Measurements from ENCODE around the gene GLIS1.

The GLIS1 gene

DNA sequence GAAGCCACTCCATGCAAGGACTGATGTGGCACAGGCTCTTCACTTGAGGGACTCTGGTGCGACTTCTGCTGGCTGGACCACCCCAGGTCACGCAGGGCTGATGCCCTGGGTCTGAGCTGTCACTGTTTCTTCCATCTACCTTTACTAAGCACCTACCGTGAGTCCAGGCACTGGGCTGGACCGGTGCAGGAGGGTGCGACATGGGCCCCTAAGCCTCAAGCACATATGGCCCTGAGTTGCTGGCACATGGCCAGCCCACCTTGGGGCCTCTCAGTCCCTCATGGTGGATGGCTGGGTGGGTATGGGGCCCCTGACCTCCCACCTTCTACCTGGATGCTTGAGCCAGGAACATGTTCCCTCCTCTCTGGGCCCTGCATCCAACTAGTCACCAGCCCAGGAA is 203.7 kb downstream of the GLIS1 start:
- DNase-seq (ENCODE audit: low read depth in 2 of 2) = no peak

DNA sequence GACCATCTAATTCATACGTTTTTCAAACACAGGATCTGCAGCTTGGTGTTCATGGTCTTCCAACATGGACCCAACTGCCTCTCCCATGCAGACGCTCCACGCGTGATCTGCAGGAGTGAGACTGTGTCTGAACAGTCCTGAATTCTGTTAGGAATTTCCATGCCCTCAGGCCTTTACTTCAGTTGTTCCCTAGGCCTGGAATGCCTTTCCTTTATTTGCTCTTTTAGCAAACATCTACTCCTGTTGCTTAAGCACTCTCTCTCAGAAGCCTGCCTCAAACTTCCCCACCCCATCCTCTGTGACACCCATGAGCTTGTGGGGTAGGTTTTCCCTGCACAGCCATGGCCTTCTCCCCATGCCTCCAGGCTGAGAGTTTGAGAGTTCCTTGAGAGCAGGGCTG is 206.1 kb downstream of the GLIS1 start:
- DNase-seq (ENCODE audit: low read depth in 2 of 2) = no peak

DNA sequence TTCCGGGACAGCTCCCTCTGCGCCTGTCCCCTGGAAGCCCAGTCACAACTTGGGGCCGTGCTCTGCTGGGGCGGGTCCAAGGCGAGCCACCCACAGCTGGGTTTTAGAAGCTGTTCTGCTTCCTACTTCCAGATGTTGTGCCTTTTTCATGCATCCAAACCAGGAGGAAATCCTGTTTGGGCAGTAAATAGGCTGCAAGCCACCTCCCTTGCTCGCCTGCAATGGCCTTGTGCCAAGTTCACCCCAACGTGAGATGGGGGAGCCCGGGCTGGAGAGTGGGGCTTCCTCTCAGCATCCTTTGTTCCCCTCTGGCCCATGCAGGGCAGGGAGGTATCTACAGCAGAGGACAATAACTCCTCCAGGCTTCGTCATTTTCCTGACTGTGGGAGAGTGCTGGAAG is 206.6 kb downstream of the GLIS1 start:
- no peak for DNase-seq (ENCODE audit: low read depth in 2 of 2)

DNA sequence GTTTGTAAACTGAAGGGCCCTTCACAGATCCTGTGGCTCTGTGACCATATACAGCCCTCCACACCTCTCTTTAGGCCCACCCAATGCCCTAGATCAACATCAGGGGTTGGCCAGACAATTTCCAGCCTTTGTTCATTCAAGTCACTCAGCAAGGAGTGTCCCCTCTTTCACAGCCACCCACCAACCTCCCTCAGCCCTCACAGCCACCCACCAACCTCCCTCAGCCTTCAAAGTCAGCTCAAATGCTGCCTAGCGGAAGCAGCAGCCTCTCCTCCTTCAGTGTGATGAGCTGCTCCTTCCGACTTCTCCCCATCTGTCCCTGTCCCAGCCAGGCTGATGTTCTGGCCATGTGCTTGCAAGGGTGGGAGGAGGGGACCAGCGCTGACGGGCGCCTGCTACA is 208.4 kb downstream of the GLIS1 start:
- no peak for DNase-seq (ENCODE audit: low read depth in 2 of 2)

DNA sequence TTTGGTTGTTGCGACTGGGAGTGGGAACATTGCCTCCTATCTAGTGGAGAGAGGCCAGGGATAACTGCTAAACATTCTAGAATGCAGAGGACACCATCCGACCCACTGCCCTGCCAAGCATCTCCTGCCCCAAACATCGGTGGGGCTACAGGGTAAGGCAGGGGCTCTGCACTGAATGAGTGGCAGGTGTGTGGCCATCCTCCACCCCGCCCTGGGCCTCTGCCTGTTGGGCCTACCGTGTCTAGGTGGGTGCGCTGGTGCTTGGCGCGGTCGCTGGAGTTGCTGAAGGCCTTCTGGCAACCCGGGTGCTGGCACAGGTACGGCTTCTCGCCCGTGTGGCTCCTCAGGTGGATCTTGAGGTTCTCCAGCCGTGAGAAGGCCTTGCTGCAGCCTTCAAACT is 209.4 kb downstream of the GLIS1 start:
- DNase-seq (ENCODE audit: low read depth in 2 of 2) = no peak

DNA sequence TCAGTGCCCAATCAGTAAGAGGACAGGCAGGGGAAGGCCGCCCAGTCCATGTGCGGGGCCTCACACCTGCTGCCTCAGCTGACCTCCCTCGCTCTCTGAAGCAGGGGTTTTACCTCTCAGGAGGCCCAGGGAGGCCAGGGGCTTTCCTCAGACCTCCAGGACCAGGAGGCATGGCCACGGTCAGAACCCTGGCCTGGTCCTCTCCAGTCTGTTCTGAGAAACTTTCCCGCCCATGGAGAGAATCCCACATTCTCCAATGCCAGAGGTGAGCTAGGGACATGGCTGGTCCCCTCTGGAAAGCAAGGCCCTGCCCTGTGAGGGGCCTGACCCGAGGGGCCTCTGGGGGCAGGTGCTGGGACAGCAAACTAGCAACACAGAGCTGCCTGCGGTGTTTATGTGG is 211.6 kb downstream of the GLIS1 start:
- DNase-seq (ENCODE audit: low read depth in 2 of 2) = no peak

DNA sequence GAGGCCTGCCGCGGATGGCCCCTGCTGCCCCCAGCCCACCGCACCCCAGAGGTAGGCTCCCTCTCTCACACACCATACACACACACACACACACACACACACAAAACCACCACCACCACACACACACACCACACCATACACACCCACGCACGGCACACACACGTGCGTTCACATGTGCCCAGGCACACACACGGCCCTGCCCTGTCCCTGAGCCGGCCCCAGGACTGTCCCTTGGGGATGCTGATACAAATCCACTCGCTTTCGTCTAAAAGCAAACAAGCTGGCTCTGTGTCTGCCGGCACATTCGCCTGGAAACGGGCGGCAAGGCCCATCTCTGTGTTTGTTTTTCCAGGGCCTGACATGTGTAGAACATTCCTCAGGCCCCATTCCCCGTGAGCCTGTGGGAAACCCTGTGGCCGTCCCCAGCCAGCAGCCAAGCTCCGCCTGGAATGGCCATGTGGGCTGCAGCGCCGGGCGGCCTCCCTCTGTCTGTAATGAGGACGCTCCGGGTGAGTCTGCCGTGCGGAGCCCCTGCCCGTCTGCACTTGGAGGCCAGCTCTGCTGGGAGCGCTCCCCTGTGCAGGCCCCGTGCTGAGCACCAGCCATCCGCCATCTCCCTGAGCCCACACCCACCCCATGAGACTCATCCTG is 212.4 kb downstream of the GLIS1 start:
- no peak for DNase-seq (ENCODE audit: low read depth in 2 of 2)

DNA sequence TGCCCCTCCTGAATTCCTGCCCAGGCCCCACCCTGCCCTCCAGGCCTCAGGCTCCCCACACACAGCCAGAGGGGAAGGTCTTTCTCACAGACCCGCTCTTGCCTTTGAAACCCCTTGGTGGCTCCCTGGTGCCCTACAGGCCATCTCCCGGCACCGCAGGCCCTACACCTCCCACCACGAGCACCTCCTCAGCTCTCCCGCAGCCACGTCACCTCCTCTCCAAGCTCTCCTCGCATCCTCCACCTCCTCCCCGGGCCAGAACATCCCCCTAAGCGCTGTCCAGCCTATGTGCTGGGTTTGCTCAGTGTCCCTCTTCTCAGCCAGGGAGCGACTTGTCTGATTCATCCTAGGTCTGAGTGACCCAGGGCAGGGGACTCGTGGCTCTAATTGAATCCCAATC is 213.4 kb downstream of the GLIS1 start:
- no peak for DNase-seq (ENCODE audit: low read depth in 2 of 2)

DNA sequence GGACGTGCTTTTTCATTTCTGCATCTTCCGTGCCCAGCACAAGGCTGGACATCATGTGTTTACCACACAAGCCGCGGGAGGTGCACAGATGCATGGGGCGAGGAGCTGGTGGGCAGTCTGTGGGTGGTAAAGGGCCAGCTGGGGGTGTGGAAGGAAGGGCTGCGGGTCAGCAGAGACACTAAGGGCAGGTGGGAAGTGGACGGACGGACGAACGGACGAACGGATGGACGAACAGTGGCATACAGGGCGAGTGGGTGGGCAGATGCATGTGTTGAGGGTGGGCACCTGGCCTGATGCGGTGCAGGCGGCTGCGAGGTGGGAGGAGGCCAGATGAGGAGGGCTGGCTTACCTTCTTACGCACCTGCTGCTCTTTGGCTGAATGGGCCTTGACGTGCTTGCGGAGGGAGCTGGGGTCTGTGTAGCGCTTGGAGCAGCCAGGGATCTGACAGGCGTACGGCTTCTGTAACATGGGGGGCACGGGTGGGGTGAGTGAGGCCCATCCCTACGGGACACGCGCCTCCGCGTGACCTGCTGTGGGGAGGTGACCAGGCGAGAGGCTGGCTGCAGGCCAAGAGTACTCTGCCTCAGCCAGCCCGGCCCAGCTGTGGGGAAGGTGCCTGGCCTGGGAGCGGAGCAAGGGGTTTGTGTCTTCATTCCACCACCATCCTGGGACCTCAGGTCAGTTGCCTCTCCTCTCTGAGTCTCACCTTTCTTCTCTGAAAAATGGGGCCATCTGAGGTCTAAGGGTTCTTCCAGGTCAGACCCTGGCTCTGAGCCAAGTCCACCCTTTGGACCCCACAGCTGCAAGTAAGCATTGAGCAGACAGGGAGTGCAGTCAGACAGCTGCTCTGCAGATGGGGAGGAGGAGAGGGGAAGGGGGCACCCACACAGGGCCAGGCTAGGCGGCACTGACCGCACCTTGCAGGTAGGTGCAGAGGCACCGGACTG is 214.3 kb downstream of the GLIS1 start:
- no peak for DNase-seq (ENCODE audit: low read depth in 2 of 2)

DNA sequence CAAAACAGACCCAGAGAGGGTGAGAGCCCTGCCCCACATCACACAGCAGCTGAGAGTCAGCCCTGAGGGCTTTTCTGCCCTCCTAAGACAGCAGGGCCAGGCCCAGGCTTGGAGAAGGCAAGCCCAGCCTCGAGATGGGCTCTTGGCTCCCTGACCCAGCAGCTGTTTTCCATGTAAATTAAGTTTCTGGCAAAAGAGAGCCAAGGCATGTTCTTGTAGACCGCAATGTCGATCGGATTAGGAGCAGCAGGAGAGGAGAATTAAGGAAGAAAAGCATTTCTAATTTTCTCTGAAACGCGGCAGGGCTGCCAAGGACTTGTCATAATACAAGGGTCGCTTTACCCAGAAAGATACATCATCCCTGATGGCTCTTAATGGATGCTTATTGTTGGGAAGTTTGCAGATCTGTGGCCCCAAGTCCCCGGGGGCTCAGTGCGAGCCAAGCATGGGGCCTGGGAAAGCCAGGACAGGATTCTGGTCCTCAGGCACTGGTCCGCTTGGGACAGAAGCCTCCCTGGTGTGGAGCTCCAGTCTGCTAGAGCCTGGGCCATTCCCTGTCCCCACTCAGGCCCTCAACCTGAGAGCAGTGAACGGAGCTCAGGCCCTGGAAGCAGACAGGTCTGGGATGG is 216.9 kb downstream of the GLIS1 start:
- no peak for DNase-seq (ENCODE audit: low read depth in 2 of 2)

DNA sequence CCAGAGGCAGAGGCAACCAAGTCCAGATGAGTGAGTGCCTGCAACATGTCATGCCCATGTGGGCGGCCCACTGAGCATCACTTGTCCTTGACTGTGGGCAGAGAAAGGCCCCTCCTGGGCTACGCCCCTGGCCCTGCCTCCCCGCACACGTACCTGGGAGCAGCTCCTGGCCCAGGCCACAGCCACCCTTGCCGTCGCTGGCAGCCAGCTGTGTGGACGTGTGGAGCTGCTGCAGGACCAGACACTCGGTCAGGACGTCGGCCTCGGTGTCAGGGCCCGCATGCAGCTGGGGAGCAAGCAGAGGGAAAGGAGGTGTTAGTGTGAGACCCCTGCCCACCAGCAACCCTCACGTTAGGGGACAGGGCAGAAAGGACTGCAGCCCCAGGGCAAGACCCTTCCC is 218.5 kb downstream of the GLIS1 start:
- no peak for DNase-seq (ENCODE audit: low read depth in 2 of 2)

DNA sequence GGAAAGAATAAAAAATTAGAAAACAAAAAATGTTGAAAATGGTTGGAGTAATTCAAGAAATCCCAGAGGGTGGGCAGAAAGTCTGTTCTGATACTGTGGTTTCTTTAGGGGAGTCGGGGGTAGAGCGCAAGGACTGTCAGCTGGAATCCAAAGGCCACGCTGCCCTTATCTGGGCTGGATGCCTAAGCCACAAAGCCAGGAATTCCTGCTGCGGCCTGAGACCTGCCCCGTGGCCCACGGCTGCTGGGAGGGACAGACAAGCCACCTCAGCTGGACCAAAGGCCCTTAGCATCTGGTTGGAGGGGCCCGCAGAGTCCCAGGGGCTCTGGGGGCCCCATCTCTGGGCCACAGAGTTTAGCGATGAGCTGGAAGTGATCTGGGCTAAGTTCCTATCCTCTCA is 219.5 kb downstream of the GLIS1 start:
- DNase-seq (ENCODE audit: low read depth in 2 of 2) = no peak

DNA sequence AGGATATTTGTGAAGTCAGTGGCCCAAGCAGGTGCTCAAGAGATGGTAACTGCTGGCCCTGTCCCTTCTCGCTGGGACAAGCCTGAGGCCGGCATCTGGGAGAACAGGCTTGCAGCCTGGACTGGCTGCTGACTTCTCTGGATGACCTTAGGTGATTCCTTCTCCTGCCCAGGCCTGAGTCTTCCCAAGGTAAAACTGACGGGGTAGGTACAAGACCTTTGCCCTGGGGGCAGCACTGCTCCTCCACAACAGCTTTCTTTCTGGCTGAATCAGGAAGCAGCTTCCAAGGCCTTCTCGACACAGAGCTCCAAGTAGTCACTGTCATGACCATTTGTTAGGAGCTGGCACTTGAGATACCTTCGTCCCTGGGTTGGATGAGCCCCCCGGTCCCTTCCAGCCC is 220.2 kb downstream of the GLIS1 start:
- DNase-seq (ENCODE audit: low read depth in 2 of 2) = no peak

DNA sequence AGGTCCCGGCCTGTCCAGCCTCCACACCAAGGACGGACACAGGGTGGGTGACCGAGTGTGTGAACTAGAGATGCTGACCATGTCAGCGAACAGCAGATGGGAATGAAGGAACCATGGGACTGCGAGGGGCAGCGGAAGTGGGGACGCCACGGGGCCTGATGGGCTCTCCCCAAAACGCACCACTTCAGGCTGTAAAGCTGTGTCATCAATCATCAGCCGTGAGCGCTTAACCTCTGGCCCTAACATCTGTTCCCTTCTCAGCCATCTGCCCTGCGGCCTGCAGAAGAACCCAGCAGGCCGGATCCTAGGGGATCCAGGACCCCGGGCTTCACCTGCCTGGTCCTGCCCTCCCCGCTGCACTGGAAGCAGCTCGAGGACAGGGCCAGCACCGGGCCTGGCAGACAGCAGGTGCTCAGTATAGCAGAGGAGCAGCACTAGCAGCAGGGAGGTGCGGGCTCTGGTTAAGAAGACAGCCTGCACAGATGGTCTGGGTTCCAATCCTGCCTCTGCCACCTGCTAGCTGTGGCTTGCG is 221.1 kb downstream of the GLIS1 start:
- DNase-seq (ENCODE audit: low read depth in 2 of 2) = no peak

DNA sequence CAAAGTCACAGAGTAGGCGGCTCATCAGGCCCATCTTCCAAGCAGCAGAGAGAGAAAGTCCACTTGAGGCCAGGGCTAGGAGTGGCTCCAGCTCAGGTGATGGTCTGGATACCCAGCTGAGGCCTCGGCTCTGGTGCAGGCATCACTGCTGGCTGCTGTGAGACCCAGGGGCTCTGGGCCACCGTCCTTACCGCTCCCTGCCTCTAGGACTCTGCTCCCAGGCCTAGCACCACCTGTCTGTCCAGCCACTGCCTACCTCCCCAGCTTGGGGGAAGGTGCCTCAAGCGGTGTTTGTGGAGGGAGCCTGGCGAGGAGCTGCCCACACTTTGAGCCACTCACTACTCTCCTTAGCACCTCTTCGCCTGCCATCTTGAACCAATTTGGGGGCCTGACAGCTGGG is 221.9 kb downstream of the GLIS1 start:
- DNase-seq (ENCODE audit: low read depth in 2 of 2) = no peak

DNA sequence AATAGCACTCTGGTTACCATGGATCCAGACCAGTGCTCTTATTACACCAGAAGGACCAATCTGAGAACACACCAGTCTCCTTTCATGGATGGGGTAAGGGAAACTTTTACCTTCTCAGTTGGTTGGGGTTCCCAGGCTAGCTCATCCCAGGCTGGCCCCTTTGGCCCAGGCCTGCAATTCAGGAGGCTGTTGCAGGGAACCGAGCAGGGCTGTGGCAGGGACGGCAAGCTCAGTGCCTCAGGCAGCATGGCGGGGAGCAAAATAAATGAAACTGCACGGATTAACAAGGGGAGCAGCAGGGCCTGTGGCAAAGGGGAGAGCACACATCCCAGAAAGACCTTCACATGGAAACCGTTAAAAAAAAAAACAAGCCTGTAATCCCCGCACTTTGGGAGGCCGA is 222.8 kb downstream of the GLIS1 start:
- DNase-seq (ENCODE audit: low read depth in 2 of 2) = no peak

DNA sequence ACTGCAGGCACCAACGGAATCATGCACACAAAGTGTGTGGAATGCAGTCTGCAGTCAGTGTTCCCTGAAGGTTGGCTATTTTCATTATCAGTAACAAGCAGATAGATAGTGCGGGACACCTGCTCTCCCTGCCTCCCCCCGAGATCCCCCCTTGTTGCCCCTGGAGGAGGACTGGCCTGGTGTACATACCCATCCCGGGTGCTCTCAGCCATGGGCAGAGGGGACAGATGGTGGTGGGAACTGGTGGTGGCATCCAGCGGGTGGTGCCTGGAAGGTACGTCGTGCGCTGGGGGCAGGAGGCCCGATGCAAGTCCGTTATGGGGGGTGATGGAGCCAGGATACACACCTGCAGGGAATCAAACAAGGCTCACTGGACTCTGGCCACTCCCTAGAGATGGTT is 224.5 kb downstream of the GLIS1 start:
- DNase-seq (ENCODE audit: low read depth in 2 of 2) = no peak

DNA sequence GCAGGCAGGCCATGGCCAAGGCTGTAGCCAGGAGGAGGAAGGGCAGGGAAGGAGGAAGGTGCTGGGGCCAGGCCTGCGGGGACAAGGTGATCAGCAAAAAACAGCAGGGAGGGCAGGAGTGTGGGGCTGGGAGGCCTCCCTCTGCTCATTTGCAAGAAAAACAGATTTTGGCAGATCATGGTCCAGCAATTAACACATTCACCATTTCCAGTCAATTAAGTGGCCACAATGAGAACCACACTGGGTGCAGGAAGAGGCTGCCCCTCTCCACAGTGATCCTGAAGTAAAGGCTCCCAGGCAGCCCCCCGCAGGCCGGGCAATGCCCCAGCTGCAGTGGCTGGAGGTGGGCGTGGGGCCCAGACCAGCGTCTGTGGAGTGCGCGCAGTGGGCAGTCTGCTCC is 225.1 kb downstream of the GLIS1 start:
- no peak for DNase-seq (ENCODE audit: low read depth in 2 of 2)

DNA sequence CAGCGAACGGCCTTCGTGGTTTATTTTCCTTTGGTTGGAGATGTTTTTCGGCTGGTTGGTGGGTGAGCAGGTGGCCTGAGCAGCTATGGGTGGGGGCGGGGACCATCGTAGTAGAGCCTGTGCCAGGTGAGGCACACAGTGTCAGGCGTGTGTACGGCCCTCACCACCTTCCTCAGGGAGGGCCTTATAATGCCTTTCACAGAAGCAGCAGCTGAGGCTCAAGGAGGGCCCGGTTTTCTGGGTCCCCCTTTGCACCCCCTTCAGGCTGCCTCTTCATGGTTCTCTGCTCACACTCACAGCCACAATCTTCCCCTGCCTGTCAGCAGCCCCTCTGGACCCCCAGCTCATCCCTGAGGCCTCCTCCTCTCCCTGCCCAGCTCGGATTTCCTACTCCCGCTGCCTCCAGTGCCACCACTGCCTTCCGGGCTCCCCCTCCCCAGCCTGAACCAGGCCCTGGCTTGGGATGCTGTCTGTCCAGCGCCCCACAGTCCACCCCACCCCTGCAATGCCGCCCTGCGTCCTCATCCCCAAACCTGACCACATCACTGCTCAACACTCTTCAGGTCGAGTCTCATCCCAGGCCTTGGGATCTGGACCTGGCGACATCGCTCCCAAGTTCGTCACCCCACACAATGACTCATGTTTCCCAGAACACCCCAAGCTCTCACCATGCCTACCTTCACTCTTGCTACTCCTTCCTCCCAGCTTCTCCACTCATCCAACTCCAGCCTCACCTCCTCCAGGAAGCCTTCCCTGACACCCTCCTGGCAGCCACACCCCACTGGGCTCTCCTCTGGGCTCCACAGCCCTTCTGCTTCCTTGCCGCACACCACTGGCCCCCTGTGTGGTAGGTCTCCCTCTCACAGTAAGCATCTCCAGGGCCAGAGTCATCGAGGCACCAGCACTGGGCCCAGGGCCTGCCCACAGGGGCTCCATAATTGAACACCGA is 225.9 kb downstream of the GLIS1 start:
- no peak for DNase-seq (ENCODE audit: low read depth in 2 of 2)

DNA sequence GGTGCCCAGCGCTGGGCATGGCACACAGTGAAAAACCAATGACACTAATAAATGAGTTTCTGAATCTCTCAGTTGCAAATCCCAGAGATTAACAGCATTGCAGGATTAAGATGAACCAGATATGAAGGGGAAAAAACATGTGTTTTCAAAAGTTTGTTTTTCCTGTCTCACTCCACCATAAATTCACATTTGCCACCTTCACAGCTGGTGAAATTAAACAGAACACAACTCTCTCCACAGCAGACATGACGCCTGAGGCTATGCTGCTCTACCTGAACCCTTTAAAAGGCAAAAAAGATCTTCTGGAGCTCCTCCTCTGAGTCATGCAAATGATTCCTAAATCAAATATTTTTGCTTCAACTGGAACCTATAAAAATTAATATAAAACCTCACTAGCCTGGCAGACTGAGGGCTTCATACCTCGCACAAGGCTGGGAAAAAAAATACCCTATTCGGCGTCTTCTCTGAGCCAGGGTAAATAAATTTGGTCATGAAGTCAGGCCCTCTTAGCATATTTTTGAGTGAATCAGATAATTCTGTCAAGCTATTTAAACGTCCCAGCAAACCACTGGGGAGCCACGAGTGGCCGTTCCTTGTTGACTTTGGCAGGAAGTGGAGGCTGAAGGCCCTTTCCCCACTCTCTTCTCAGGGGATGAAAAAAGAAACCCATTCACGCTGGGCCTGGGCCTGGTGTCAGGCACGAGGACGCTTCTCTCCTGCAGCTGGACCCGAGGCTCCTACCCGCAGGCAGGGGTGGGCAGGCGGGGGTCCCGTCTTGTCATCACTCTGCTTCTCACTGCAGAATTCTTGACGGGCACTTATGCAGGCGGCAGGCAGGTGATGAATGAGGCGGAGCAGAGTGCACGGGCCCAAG is 226.8 kb downstream of the GLIS1 start:
- no peak for DNase-seq (ENCODE audit: low read depth in 2 of 2)

All from activated CD4-positive, alpha-beta T cell treated with anti-CD3 and anti-CD28 coated beads for 24 hours (primary cell).